ENCODE measurements around the gene SPANXN2.

SPANXN2 gene

DNA sequence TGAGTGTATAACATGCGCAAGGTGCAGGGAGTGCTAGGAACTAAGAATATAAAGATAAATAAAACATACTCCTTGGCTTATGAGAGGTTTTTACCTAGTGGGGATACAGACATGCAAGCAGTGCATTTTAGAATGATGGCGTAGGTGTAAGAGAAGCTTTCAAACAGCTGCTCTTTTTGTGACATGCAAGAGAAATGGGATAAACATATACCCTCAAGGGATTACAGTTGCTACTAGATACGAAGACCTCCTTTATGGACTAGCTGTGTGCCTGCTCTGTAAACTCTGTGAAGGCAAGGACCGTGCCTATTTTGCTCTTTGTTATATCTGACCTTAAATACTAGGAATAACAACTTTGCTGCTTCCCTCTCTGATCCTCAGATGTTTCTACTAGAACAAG lies 45.6 kb downstream of the SPANXN2 start:
- Histone ChIP-seq H3K4me3 (ENCODE audit: low read depth in 1 of 2, low read length in 2 of 2) (no peak overlapping the region), H3K36me3 (ENCODE audit: control insufficient read depth in 1 of 2, insufficient read depth in 2 of 2, low read length in 2 of 2) (no peaks in the 10 kb centered on the region), H3K9ac (ENCODE audit: low read depth in 1 of 2, low read length in 2 of 2) (no peak overlapping the region), H3K4me1 (ENCODE audit: control insufficient read depth in 1 of 2, insufficient read depth in 2 of 2, low read length in 2 of 2) (no peaks in the 10 kb centered on the region), H3K9me3 (ENCODE audit: control insufficient read depth in 1 of 2, low read length in 2 of 2) (no peaks in the 10 kb centered on the region), H3K27ac (ENCODE audit: low read depth, low read length) (no peak overlapping the region), H3K27me3 (ENCODE audit: control insufficient read depth in 1 of 2, insufficient read depth in 2 of 2, low read length in 2 of 2) (no peaks in the 10 kb centered on the region)

DNA sequence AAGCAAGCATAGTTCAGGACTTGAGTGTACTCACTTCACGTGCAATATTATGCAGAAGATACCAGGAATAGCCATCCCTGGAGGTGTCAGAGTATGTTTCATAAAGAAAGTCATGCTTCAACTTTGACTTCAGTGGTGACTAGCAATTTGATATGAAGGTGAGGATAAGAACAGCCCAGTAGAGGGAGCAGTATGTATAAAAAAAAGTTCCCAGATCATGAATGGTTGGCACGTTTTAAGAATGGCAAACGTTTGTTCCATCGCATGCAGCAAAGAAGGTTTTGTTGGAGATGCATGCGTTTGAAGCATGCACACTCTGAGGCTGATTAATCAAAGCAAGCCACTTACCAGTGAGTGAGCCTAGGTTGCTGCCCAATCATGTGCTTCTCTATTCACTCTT lies 51.2 kb downstream of the SPANXN2 start:
- H3K4me3 ChIP-seq (ENCODE audit: low read depth in 1 of 2, low read length in 2 of 2) = no peak overlapping the region
- no peaks in the 10 kb centered on the region for H3K9me3 ChIP-seq (ENCODE audit: control insufficient read depth in 1 of 2, low read length in 2 of 2)
- no peaks in the 10 kb centered on the region for H3K4me1 ChIP-seq (ENCODE audit: control insufficient read depth in 1 of 2, insufficient read depth in 2 of 2, low read length in 2 of 2)
- H3K27me3 ChIP-seq (ENCODE audit: control insufficient read depth in 1 of 2, insufficient read depth in 2 of 2, low read length in 2 of 2) = no peaks in the 10 kb centered on the region
- H3K27ac ChIP-seq (ENCODE audit: low read depth, low read length) = no peak overlapping the region
- H3K9ac ChIP-seq (ENCODE audit: low read depth in 1 of 2, low read length in 2 of 2) = no peak overlapping the region
- no peaks in the 10 kb centered on the region for H3K36me3 ChIP-seq (ENCODE audit: control insufficient read depth in 1 of 2, insufficient read depth in 2 of 2, low read length in 2 of 2)

- H3K4me3 ChIP-seq (ENCODE audit: low read depth in 1 of 2, low read length in 2 of 2) = no peak overlapping the region
- no peaks in the 10 kb centered on the region for H3K9me3 ChIP-seq (ENCODE audit: control insufficient read depth in 1 of 2, low read length in 2 of 2)
- H3K27me3 ChIP-seq (ENCODE audit: control insufficient read depth in 1 of 2, insufficient read depth in 2 of 2, low read length in 2 of 2) = no peaks in the 10 kb centered on the region
- H3K4me1 ChIP-seq (ENCODE audit: control insufficient read depth in 1 of 2, insufficient read depth in 2 of 2, low read length in 2 of 2) = no peaks in the 10 kb centered on the region
- H3K9ac ChIP-seq (ENCODE audit: low read depth in 1 of 2, low read length in 2 of 2) = no peak overlapping the region
- H3K27ac ChIP-seq (ENCODE audit: low read depth, low read length) = no peak overlapping the region
- no peaks in the 10 kb centered on the region for H3K36me3 ChIP-seq (ENCODE audit: control insufficient read depth in 1 of 2, insufficient read depth in 2 of 2, low read length in 2 of 2)
These were observed 56.2 kb downstream of the SPANXN2 start for GRCh38 chrX:143664302-143664701.

DNA sequence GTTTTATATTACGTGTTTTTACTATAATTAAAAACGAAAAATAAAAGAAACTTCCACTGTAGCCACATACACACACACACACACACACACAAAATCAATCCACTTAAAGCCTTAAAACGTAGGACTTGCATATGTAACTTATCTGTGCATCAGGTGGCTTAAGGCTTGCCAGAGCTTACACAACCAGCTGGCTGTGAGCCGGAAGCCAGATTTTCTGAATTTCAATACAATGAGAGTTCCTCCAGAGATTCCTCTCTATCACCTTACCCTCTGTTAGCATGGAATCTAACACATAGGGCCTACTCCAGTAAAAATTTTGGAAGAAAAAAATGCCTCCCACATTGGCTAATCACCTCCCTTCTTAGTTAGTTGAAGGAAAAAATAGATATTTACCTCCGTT lies 56.8 kb downstream of the SPANXN2 start:
- H3K4me1 ChIP-seq (ENCODE audit: control insufficient read depth in 1 of 2, insufficient read depth in 2 of 2, low read length in 2 of 2) = no peaks in the 10 kb centered on the region
- no peaks in the 10 kb centered on the region for H3K9me3 ChIP-seq (ENCODE audit: control insufficient read depth in 1 of 2, low read length in 2 of 2)
- no peaks in the 10 kb centered on the region for H3K27me3 ChIP-seq (ENCODE audit: control insufficient read depth in 1 of 2, insufficient read depth in 2 of 2, low read length in 2 of 2)
- H3K36me3 ChIP-seq (ENCODE audit: control insufficient read depth in 1 of 2, insufficient read depth in 2 of 2, low read length in 2 of 2) = no peaks in the 10 kb centered on the region
- H3K4me3 ChIP-seq (ENCODE audit: low read depth in 1 of 2, low read length in 2 of 2) = no peak overlapping the region
- H3K9ac ChIP-seq (ENCODE audit: low read depth in 1 of 2, low read length in 2 of 2) = no peak overlapping the region
- no peak overlapping the region for H3K27ac ChIP-seq (ENCODE audit: low read depth, low read length)

Data from duodenal mucosa (tissue), 2 donors.